Transverse colon (tissue), 4 donors: ENCODE measurements around the gene PRICKLE1. TPM values are rescaled to one million over a fixed set of nuclear protein-coding genes. Genes with fewer than 3 reads are reported as not detected.

Experiments
- DNase-seq: peaks from one replicate; pipeline ENCODE4 v3.0.0-alpha.2; 2019
- H3K27ac ChIP-seq, 4 donors: fragments of 200-600 bp; sonication (generic); 2 replicates each; pipeline ENCODE4 v1.5.1; 2016 to 2018; ENCODE audit warnings: inconsistent platforms in 4 of 4
- H3K27me3 ChIP-seq: fragments of 200-600 bp; sonication (generic); 2 replicates; pipeline ENCODE4 v1.5.1; 2017; ENCODE audit warnings: inconsistent platforms
- H3K36me3 ChIP-seq, 4 donors: fragments of 200-600 bp; sonication (generic); 2 replicates each; pipeline ENCODE4 v1.5.1; 2017 to 2019; ENCODE audit warnings: inconsistent platforms in 4 of 4
- H3K4me1 ChIP-seq, 4 donors: fragments of 200-600 bp; sonication (generic); 2 replicates each; pipeline ENCODE4 v1.5.1; 2017 to 2020; ENCODE audit warnings: inconsistent platforms in 4 of 4
- H3K4me3 ChIP-seq, 4 donors: fragments of 200-600 bp; sonication (generic); 1 replicate in 1 of 4; 2 replicates in 3 of 4; pipeline versions ENCODE4 v1.5.1 to v1.6.1; 2017 to 2019; ENCODE audit warnings: inconsistent platforms in 4 of 4
- H3K9me3 ChIP-seq, 2 donors: fragments of 200-600 bp; sonication (generic); 2 replicates each; pipeline ENCODE4 v1.5.1; 2017 to 2019; ENCODE audit warnings: inconsistent platforms in 2 of 2
- CTCF ChIP-seq, 5 experiments: fragments of 200-600 bp in 3 of 5; fragments of 450-650 bp in 2 of 5; sonication (generic) in 3 of 5; IDR thresholded peaks; 1 replicate in 2 of 5; 2 replicates in 3 of 5; pipeline ENCODE4 v1.5.1; 2016 to 2017; ENCODE audit warnings: antibody characterized with exemption in 5 of 5, inconsistent platforms in 3 of 5, mild to moderate bottlenecking in 2 of 5, moderate library complexity in 1 of 5
- EP300 ChIP-seq: sonication (generic); formaldehyde crosslinking; IDR thresholded peaks from one replicate; pipeline ENCODE4 v1.6.1; 2017; ENCODE audit warnings: antibody characterized with exemption, low read depth
- POLR2A ChIP-seq: fragments of 450-650 bp; IDR thresholded peaks from one replicate; pipeline ENCODE4 v1.6.1; 2016; ENCODE audit warnings: antibody characterized with exemption, mild to moderate bottlenecking, moderate library complexity
- POLR2AphosphoS5 ChIP-seq, 3 donors: sonication (generic); formaldehyde crosslinking; IDR thresholded peaks; one replicate each; pipeline ENCODE4 v1.6.1; 2016; ENCODE audit warnings: antibody characterized with exemption in 3 of 3
- WGBS, 2 donors: methylation state at CpG; one replicate each; pipeline ENCODE4 v1.1.5; 2018; ENCODE audit warnings: low coverage in 1 of 2; 5-methylcytosine and 5-hydroxymethylcytosine counted together
- in situ Hi-C, 4 donors: fragments of 200-750 bp; cut with MboI; loops; one replicate each; pipeline versions ENCODE4 v1.15.0 to v1.15.1; 2017; ENCODE audit warnings: low sequenced_read_pairs in 3 of 4, low pct_ligation_motif_present in 1 of 4, low pct_unique_long_range_greater_than_20kb in 1 of 4
- intact Hi-C: fragments of 100-400 bp; cut with DNase I; formaldehyde crosslinking; loops from one replicate; pipeline ENCODE4 v1.15.1; 2023; ENCODE audit warnings: low total_unique reads
- total RNA-seq, 4 donors: library from RNA; depleted of rRNA; stranded (reverse); fragments of >200 nt; gene quantifications; one replicate each; pipeline ENCODE4 v1.1.0, GENCODE V29; 2016

PRICKLE1 gene
- total RNA-seq, 4 donors from 2014 or later: 1.2 to 6.4 (median 2.8) TPM

GRCh38 chr12:42463671-42464070, 125.9 kb downstream of the PRICKLE1 start:
- Histone ChIP-seq H3K9me3 (no peaks in the 10 kb centered on the region), H3K27ac (no peak overlapping the region), H3K4me3 (no peak overlapping the region), H3K36me3 (peaks cover 0 to 6% (median 0%) of the 10 kb centered on the region in 4 donors), H3K4me1 (peaks cover 0 to 7% (median 0%) of the 10 kb centered on the region in 4 donors), H3K27me3 (no peaks in the 10 kb centered on the region)
- in situ Hi-C loops (no loop called here), intact Hi-C loops (no loop called here)
- DNase-seq: no peak
- TF ChIP-seq POLR2AphosphoS5 (IDR thresholded peaks at IDR 0.05) (no peak), CTCF (IDR thresholded peaks at IDR 0.05) (no peak), EP300 (no peak), POLR2A (no peak)
- WGBS, 2 donors: 57 to 74% methylated on average over 3 to 4 of the region's 4 CpGs

- no peaks in the 10 kb centered on the region for H3K9me3 ChIP-seq
- H3K36me3 ChIP-seq: peaks cover 0 to 6% (median 0%) of the 10 kb centered on the region in 4 donors
- no peaks in the 10 kb centered on the region for H3K27me3 ChIP-seq
- in situ Hi-C loops: no loop called here
- no peak for DNase-seq
- no peak overlapping the region for H3K27ac ChIP-seq
- peaks cover 0 to 7% (median 0%) of the 10 kb centered on the region in 4 donors for H3K4me1 ChIP-seq
- no peak overlapping the region for H3K4me3 ChIP-seq
- TF ChIP-seq POLR2AphosphoS5 (IDR thresholded peaks at IDR 0.05): no peak
- no peak for TF ChIP-seq CTCF (IDR thresholded peaks at IDR 0.05)
- no peak for TF ChIP-seq POLR2A
- TF ChIP-seq EP300: no peak
- intact Hi-C loops: no loop called here
- WGBS, 2 donors: 50% methylated on average over 3 of the region's 3 CpGs; no CpG with 5 or more reads in 1 of the 2 donors
Observed at GRCh38 chr12:42462486-42462885, 127.1 kb downstream of the PRICKLE1 start.

- Histone ChIP-seq H3K4me1 (peaks cover 0 to 7% (median 0%) of the 10 kb centered on the region in 4 donors), H3K36me3 (no peaks in the 10 kb centered on the region), H3K27me3 (no peaks in the 10 kb centered on the region), H3K27ac (no peak overlapping the region), H3K4me3 (no peak overlapping the region), H3K9me3 (no peaks in the 10 kb centered on the region)
- in situ Hi-C loops: no loop called here
- TF ChIP-seq CTCF (IDR thresholded peaks at IDR 0.05): no peak
- TF ChIP-seq POLR2AphosphoS5 (IDR thresholded peaks at IDR 0.05): no peak
- no peak for TF ChIP-seq POLR2A
- intact Hi-C loops: no loop called here
- 92 to 95% methylated on average over 9 to 12 of the region's 12 CpGs for WGBS, 2 donors
- DNase-seq: no peak
Observed at GRCh38 chr12:42459336-42459847, 130.2 kb downstream of the PRICKLE1 start.

- intact Hi-C loops: no loop called here
- 91 to 100% methylated on average over 2 of the region's 2 CpGs for WGBS, 2 donors
- Histone ChIP-seq H3K36me3 (no peaks in the 10 kb centered on the region), H3K4me1 (peaks cover 0 to 7% (median 0%) of the 10 kb centered on the region in 4 donors), H3K4me3 (no peak overlapping the region), H3K9me3 (no peaks in the 10 kb centered on the region), H3K27ac (no peak overlapping the region), H3K27me3 (no peaks in the 10 kb centered on the region)
- in situ Hi-C loops: no loop called here
- no peak for DNase-seq
- TF ChIP-seq POLR2A (no peak), CTCF (IDR thresholded peaks at IDR 0.05) (no peak), EP300 (no peak), POLR2AphosphoS5 (IDR thresholded peaks at IDR 0.05) (no peak)
Observed at GRCh38 chr12:42458575-42458974, 131.0 kb downstream of the PRICKLE1 start.
